Measurements from ENCODE around the gene HOXB5. TPM values are rescaled to one million over a fixed set of nuclear protein-coding genes. Genes with fewer than 3 reads are reported as not detected.

HOXB5 gene
- total RNA-seq, 1 donor from 2014 or later: 0.07 TPM

GRCh38 chr17:48593840-48594537 is 410 bp upstream of the HOXB5 start:
- intact Hi-C loops (cut with micrococcal nuclease): loop anchor here (1.0 to 10.0 kb wide), 4 partner anchors 258 to 439 kb away; no protein-coding TSS in a partner anchor

- intact Hi-C loops (cut with micrococcal nuclease): loop anchor here (10.0 kb wide), 2 partner anchors 288 to 438 kb away; no protein-coding TSS in a partner anchor
These were observed 1.0 kb downstream of the HOXB5 start for GRCh38 chr17:48592577-48592976.

GRCh38 chr17:48592057-48592514 is 1.5 kb downstream of the HOXB5 start:
- intact Hi-C loops (cut with micrococcal nuclease): loop anchor here (10.0 kb wide), 2 partner anchors 287 to 437 kb away; no protein-coding TSS in a partner anchor

DNA sequence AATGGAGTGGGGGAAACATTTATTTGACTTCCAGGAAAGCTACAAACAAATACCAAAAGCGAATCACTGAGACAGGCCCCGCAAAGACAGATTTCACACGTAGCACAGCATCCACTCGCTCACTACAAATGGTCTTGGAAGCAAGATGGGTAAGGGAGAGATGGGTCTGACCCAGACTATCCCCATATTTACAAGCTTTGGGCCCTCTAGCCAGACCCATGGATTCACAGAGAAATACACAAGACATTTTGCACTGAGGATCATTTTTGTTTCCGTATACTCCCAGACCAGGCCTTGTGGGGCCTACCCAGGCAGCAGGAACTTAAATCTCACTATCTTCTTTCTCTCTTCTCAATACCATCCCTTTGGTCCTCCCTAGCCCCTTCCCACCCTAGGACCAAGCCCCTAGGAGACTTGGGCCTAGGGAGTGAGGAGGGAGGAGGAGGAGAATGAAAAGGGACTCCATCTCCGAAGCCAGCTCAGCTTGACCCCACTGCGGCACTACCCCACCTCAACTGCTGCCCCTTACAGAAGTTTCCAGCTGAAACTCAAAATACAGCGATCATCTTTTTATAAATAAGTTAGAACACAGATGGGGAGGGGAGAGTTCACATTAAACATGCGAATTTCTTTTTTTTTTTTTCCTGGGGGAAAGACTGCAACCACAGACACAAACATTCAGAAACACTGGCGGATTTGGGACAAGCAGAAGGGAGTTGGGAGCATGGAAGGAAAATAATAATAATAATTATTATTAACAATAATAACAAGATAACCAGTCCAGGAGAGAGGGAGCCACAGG is 2.1 kb downstream of the HOXB5 start:
- intact Hi-C loops (cut with micrococcal nuclease): loop anchor here (10.0 kb wide), 2 partner anchors 287 to 437 kb away; no protein-coding TSS in a partner anchor

GRCh38 chr17:48590607-48591161 is 2.9 kb downstream of the HOXB5 start:
- intact Hi-C loops (cut with micrococcal nuclease): loop anchor here (10.0 kb wide), 2 partner anchors 286 to 436 kb away; no protein-coding TSS in a partner anchor

GRCh38 chr17:48589831-48590606 is 3.6 kb downstream of the HOXB5 start, which contains the start of gene HOXB3:
TSS of gene HOXB3 (minus strand) at chr17:48590241. CDS start at chr17:48552474, 37,767 bp downstream.
- intact Hi-C loops (cut with micrococcal nuclease): loop anchor here (10.0 kb wide), 2 partner anchors 285 to 435 kb away; no protein-coding TSS in a partner anchor

GRCh38 chr17:48589060-48589830 is 4.3 kb downstream of the HOXB5 start:
- intact Hi-C loops (cut with micrococcal nuclease): no loop called here

DNA sequence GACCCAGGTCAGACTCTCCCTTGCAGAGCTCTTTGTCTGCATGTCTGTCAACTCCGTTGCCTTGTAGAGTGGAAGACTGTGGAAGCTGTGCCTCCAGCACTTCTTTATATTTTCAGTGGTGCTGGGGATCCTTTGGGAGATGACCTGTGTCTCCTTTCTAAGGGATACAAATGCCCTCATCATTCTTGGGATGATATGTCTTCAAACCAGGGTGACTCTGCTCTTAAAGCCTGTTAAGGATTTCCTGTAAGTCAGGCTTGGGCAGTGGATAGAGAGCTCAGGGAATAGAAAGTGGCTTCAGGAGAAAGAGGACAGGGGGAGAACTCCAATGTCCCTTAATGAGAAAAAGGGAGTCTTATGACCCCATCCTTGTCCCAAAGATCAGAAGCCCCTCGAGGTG is 5.1 kb downstream of the HOXB5 start:
- intact Hi-C loops (cut with micrococcal nuclease): no loop called here

DNA sequence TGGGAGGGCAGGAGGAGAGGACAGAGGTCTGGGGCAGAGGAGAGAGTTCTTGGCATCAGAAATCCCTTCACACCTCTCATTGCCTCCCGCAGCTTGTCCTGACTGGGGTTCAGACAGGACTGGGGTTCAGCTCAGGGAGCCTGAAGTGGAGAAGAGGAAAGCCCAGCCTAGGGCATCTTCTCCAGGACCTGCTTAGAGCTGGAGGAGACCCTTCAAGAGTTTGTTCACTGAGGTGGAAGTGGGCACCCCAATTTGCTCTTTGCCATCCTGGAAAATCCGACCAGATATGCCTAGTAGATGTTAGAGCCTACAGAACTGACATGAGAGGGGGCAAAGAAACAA is 5.5 kb downstream of the HOXB5 start:
- intact Hi-C loops (cut with micrococcal nuclease): no loop called here

GRCh38 chr17:48587276-48588073 is 6.1 kb downstream of the HOXB5 start:
- intact Hi-C loops (cut with micrococcal nuclease): loop anchor here (1.0 kb wide), 1 partner anchor 207 kb away; no protein-coding TSS in a partner anchor

DNA sequence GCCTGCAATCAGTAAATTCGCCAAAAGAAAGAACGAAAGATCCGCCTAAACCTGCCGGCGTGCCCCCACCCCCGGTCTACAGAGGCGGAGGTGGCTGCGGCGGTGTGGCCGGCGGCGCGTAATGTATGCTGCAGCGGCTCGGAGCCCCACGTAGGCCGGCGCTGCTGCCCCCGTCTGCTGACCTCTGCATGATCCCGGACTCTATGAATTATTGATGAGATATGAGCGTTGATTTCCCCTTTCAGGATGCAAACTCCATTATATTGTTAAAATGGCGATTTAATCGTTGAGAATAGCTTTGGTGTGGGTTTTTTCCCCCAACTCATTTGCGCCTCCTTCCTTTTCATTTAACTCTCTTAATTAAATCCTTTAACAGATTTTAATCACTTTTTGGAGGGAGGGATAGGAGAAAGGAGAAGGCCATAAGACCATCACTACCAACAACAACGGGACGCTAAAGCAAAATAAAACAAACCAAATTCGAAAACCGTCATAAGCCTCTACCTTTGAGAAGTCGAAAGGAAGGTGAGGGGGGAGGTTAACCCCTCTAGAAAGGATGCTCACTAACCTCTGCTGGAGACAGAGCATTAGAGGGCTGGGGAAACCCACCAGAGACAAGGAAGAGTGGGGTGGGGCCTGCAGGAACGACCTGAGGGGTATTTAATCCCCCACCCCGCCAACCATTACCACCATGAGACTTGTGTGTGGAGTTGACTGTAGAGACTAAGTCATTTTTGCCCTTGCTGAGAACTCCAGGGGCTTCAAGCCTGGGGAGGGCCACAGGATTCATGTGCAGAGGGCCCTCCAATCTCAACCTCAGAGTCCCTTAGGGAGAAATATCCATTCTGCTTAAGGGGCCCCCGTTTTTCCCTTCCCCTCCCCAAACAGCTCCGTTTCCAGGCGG is 7.0 kb downstream of the HOXB5 start:
- intact Hi-C loops (cut with micrococcal nuclease): loop anchor here (1.0 kb wide), 1 partner anchor 206 kb away; no protein-coding TSS in a partner anchor

- intact Hi-C loops (cut with micrococcal nuclease): no loop called here
These were observed 9.3 kb downstream of the HOXB5 start for GRCh38 chr17:48584223-48584741.

GRCh38 chr17:48583708-48584222 is 9.8 kb downstream of the HOXB5 start:
- intact Hi-C loops (cut with micrococcal nuclease): no loop called here

GRCh38 chr17:48582750-48583069 is 10.9 kb downstream of the HOXB5 start:
- intact Hi-C loops (cut with micrococcal nuclease): no loop called here

DNA sequence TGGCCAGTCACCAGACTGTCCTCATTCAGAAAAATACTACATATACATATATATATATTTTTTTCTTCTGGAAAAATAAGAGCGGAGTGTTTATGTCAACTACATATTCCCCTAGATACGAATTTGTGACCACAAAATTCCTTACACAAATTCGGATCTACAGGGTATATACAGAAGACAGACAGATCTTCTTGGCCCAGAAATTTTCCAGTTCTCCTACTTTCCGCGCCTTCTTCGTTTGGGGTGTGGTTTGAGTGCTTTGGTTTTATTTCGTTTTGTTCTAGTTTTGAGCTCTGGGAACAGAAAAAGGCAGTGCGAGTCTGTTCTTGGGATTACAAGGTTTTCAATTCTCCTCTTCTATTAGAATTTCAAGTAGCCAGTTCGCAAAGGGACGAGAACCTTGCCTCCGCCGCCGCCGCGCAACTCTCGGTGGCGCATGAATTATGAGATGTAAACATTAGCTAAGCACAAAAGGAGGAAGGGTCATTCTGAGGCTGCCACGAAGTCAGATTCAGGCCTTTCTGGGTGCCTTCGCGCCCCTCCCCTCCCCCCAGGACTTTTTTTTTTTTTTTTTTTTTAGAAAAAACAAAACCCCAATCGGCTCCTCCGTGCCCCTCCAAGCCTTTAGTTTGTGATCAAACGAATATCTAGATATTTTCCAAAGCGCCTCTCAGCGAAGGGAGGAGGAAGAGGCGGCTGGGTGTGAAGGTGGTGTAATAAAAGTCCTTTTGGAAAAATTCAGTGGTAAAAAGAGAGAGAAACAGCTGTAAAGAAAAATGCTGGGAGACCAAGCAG is 13.6 kb downstream of the HOXB5 start:
- intact Hi-C loops (cut with micrococcal nuclease): loop anchor here (2.0 kb wide), 2 partner anchors 37 to 69 kb away; no protein-coding TSS in a partner anchor

DNA sequence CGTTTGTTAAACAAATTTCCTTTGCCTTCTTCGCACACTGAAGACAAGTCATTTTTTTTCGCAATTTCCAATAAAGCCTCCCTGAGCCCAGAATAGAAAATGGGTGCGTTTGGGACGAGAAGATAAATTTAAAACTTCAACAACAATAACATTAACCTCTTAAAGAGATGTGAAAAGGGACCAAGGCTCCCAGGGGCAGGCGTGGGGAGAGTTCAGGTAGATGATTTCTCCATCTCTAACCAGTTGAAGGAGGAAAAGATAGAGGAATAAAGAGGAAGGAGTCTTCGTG is 14.2 kb downstream of the HOXB5 start:
- intact Hi-C loops (cut with micrococcal nuclease): loop anchor here (2.0 kb wide), 2 partner anchors 37 to 69 kb away; no protein-coding TSS in a partner anchor
